ENCODE measurements around the gene KIF6. TPM values are rescaled to one million over a fixed set of nuclear protein-coding genes. Genes with fewer than 3 reads are reported as not detected.

KIF6 gene
- total RNA-seq, 1 experiment from 2014 or later: 2.7 TPM

DNA sequence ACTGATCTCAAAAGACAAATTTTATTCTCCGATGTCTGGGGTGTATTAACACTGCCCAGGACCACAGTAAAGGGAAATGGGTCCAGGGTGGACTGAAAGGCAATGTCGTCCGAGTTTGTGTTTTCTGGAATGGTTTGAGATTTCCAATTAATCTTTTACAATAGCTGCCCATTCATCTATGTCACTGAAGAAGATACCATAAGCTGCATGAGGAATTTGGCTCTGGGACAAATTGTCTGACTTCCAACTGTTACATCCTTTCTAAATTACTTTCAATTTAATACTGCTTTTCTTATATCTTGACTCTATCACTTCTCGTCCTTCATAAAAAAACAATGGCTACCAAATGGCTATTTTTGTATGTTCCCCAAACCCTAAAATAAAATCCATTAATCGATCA lies 272.0 kb downstream of the KIF6 start:
- H3K4me1 ChIP-seq (ENCODE audit: insufficient read depth, low read length, poor library complexity, severe bottlenecking): peaks cover 32% of the 10 kb centered on the region
- H3K36me3 ChIP-seq (ENCODE audit: insufficient read depth, low read length, poor library complexity, severe bottlenecking): no peaks in the 10 kb centered on the region
- ChIA-PET CTCF (no interaction called here), POLR2A (ENCODE audit: low non-redundant PET) (no interaction called here)
- no TSS peak for BruUV-seq (replicated peaks)
- TF ChIP-seq, protein P1, sequence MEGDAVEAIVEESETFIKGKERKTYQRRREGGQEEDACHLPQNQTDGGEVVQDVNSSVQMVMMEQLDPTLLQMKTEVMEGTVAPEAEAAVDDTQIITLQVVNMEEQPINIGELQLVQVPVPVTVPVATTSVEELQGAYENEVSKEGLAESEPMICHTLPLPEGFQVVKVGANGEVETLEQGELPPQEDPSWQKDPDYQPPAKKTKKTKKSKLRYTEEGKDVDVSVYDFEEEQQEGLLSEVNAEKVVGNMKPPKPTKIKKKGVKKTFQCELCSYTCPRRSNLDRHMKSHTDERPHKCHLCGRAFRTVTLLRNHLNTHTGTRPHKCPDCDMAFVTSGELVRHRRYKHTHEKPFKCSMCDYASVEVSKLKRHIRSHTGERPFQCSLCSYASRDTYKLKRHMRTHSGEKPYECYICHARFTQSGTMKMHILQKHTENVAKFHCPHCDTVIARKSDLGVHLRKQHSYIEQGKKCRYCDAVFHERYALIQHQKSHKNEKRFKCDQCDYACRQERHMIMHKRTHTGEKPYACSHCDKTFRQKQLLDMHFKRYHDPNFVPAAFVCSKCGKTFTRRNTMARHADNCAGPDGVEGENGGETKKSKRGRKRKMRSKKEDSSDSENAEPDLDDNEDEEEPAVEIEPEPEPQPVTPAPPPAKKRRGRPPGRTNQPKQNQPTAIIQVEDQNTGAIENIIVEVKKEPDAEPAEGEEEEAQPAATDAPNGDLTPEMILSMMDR (conservative IDR thresholded peaks at IDR 0.05; ENCODE audit: low read depth, low read length): no peak
- TF ChIP-seq EZH2 (IDR thresholded peaks at IDR 0.05; ENCODE audit: borderline replicate concordance, low read depth, low read length, poor library complexity, severe bottlenecking): no peak
- peak; percentile 83 for DNase-seq (ENCODE audit: low spot score)
- intact Hi-C loops (cut with micrococcal nuclease; ENCODE audit: unreplicated experiment): no loop called here
- H3K27ac ChIP-seq (ENCODE audit: low read depth, low read length, poor library complexity, severe bottlenecking): peak overlapping the region; percentile 52
- no peaks in the 10 kb centered on the region for H3K9me3 ChIP-seq (ENCODE audit: low read depth, low read length, poor library complexity, severe bottlenecking)
- no peak overlapping the region for H3K4me3 ChIP-seq (ENCODE audit: low read depth, low read length, poor library complexity, severe bottlenecking)
- H3K27me3 ChIP-seq (replicated peaks; ENCODE audit: insufficient read depth, low read depth, low read length, poor library complexity): no peaks in the 10 kb centered on the region

DNA sequence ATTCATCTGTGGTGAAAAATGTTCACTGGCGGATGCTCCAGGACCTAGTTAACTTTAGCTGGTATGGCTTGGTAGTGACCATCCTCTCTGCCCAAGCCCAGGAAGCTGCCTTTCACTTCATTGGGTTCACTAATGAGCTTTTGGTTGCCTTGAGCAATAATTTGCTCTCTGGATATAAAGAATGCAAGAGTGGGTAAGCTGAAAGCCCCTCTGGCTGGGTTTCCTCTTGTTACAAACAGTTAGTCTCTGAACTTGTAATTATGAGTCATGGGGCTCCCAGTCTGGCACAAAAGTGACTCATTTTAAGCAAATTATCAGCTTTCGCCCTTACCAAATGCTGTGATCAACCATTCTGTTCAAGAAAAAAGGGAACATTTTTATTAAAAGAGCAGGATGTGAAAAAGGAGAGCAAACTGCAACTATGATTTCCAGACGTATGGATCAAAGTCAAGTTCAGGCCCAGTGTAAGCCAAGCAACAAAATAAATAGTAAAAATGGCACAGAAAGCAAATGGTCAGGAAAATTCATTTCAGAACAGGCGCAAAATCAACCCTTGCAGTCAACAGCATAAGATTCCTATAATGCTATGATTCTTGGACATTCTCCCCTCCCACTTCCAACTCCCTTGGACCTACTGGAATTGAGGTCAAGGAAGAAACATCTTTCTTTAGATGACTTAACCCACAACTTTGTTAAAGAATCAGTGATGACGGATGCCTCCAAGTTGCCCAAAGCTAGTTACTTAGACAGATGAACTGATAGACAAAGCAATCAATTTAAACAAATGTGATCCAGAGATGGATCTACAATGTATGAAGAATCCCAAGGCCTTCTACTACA lies 272.7 kb downstream of the KIF6 start:
- no peak overlapping the region for H3K4me3 ChIP-seq (ENCODE audit: low read depth, low read length, poor library complexity, severe bottlenecking)
- no peaks in the 10 kb centered on the region for H3K27me3 ChIP-seq (replicated peaks; ENCODE audit: insufficient read depth, low read depth, low read length, poor library complexity)
- H3K36me3 ChIP-seq (ENCODE audit: insufficient read depth, low read length, poor library complexity, severe bottlenecking): no peaks in the 10 kb centered on the region
- H3K4me1 ChIP-seq (ENCODE audit: insufficient read depth, low read length, poor library complexity, severe bottlenecking): peaks cover 32% of the 10 kb centered on the region
- ChIA-PET POLR2A (ENCODE audit: low non-redundant PET) (no interaction called here), CTCF (interaction anchor here (1.0 kb wide), 1 partner anchor 90 kb away, joined by 5 read pairs; no protein-coding TSS in a partner anchor)
- no TSS peak for BruUV-seq (replicated peaks)
- H3K9me3 ChIP-seq (ENCODE audit: low read depth, low read length, poor library complexity, severe bottlenecking): no peaks in the 10 kb centered on the region
- H3K27ac ChIP-seq (ENCODE audit: low read depth, low read length, poor library complexity, severe bottlenecking): peak overlapping the region; percentile 52
- TF ChIP-seq EZH2 (IDR thresholded peaks at IDR 0.05; ENCODE audit: borderline replicate concordance, low read depth, low read length, poor library complexity, severe bottlenecking): no peak
- TF ChIP-seq, protein P1 (conservative IDR thresholded peaks at IDR 0.05; ENCODE audit: low read depth, low read length): no peak
- intact Hi-C loops (cut with micrococcal nuclease; ENCODE audit: unreplicated experiment): no loop called here
- peak; percentile 91 for DNase-seq (ENCODE audit: low spot score)

DNA sequence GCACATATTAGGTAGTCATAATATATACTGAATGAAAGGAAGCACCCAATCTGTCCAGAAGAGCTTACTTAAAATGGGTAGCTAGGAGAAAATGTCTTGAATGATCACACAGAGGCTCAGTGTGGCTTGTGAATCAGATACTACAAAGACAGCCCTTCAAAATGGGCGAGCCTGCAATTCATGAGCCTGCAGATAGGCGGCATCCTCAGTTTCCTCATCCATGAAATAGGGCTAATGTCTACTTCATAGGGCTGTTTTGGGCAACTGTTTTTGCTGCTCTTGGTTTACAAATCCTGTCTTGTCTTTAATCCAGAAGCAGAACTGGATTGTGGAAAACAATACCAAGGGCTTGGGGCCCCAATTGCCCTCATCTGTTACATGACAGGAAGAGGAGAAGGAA lies 273.4 kb downstream of the KIF6 start:
- Histone ChIP-seq H3K4me1 (ENCODE audit: insufficient read depth, low read length, poor library complexity, severe bottlenecking) (peaks cover 32% of the 10 kb centered on the region), H3K27ac (ENCODE audit: low read depth, low read length, poor library complexity, severe bottlenecking) (peak overlapping the region; percentile 52), H3K9me3 (ENCODE audit: low read depth, low read length, poor library complexity, severe bottlenecking) (no peaks in the 10 kb centered on the region), H3K4me3 (ENCODE audit: low read depth, low read length, poor library complexity, severe bottlenecking) (no peak overlapping the region), H3K36me3 (ENCODE audit: insufficient read depth, low read length, poor library complexity, severe bottlenecking) (no peaks in the 10 kb centered on the region), H3K27me3 (replicated peaks; ENCODE audit: insufficient read depth, low read depth, low read length, poor library complexity) (no peaks in the 10 kb centered on the region)
- TF ChIP-seq, protein P1 (conservative IDR thresholded peaks at IDR 0.05; ENCODE audit: low read depth, low read length): peak; percentile 67
- TF ChIP-seq EZH2 (IDR thresholded peaks at IDR 0.05; ENCODE audit: borderline replicate concordance, low read depth, low read length, poor library complexity, severe bottlenecking): no peak
- ChIA-PET POLR2A (ENCODE audit: low non-redundant PET) (no interaction called here), CTCF (interaction anchor here (1.0 kb wide), 1 partner anchor 89 kb away, joined by 5 read pairs; no protein-coding TSS in a partner anchor)
- no peak for DNase-seq (ENCODE audit: low spot score)
- BruUV-seq (replicated peaks): no TSS peak
- intact Hi-C loops (cut with micrococcal nuclease; ENCODE audit: unreplicated experiment): no loop called here
